Neural cell (in vitro differentiated cells): Measurements from ENCODE around the gene NDUFB8. TPM values are rescaled to one million over a fixed set of nuclear protein-coding genes. Genes with fewer than 3 reads are reported as not detected.

Source experiments
- H2AFZ ChIP-seq: fragments of 200-600, 300-800 bp; sonication (generic), shearing (Covaris generic); 2 replicates; pipeline ENCODE4 v1.6.0; 2014; ENCODE audit warnings: low read depth, mild to moderate bottlenecking, antibody characterized with exemption, low read length, moderate library complexity
- H3F3A ChIP-seq: fragments of 200-600 bp; shearing (Covaris generic); 2 replicates; pipeline ENCODE4 v1.6.1; 2016; ENCODE audit warnings: mild to moderate bottlenecking, moderate library complexity, mixed read lengths, antibody characterized with exemption, low read length; ENCODE audit not compliant: insufficient read depth, poor library complexity, severe bottlenecking
- H3K27ac ChIP-seq: fragments of 200-600, 300-800 bp; sonication (generic), shearing (Covaris generic); 2 replicates; pipeline ENCODE4 v1.5.1; 2014; ENCODE audit warnings: mild to moderate bottlenecking, low read length, moderate library complexity
- H3K27me3 ChIP-seq: fragments of 300-800, 200-600 bp; sonication (generic), shearing (Covaris generic); 2 replicates; pipeline ENCODE4 v1.6.0; 2014; ENCODE audit warnings: mild to moderate bottlenecking, low read depth, low read length, moderate library complexity; ENCODE audit not compliant: insufficient read depth
- H3K36me3 ChIP-seq: fragments of 300-800, 200-600 bp; sonication (generic), shearing (Covaris generic); 2 replicates; pipeline ENCODE4 v1.5.1; 2014; ENCODE audit warnings: mild to moderate bottlenecking, antibody characterized with exemption, low read length, moderate library complexity; ENCODE audit not compliant: insufficient read depth
- H3K4me2 ChIP-seq: fragments of 300-800, 200-600 bp; sonication (generic), shearing (Covaris generic); 2 replicates; pipeline ENCODE4 v1.6.0; 2014; ENCODE audit warnings: mild to moderate bottlenecking, low read length
- H3K4me3 ChIP-seq: fragments of 300-800, 200-600 bp; sonication (generic), shearing (Covaris generic); 2 replicates; pipeline ENCODE4 v1.5.1; 2014; ENCODE audit warnings: mild to moderate bottlenecking, low read length, moderate library complexity
- H3K79me2 ChIP-seq: fragments of 200-600 bp; shearing (Covaris generic); replicated peaks from 2 replicates; pipeline ENCODE4 v1.6.0; 2014; ENCODE audit warnings: mild to moderate bottlenecking, low read length, moderate library complexity; ENCODE audit not compliant: insufficient read depth
- H3K9ac ChIP-seq: fragments of 300-800, 200-600 bp; sonication (generic), shearing (Covaris generic); 2 replicates; pipeline ENCODE4 v1.6.1; 2016; ENCODE audit warnings: mild to moderate bottlenecking, low read length, mixed read lengths
- H3K9me2 ChIP-seq: fragments of 200-600 bp; shearing (Covaris generic); 2 replicates; pipeline ENCODE4 v1.6.1; 2016; ENCODE audit warnings: mild to moderate bottlenecking, low read length, mixed read lengths; ENCODE audit not compliant: insufficient read depth
- H3K9me3 ChIP-seq: fragments of 200-600, 300-800 bp; sonication (generic), shearing (Covaris generic); 2 replicates; pipeline ENCODE4 v1.6.1; 2016; ENCODE audit warnings: mild to moderate bottlenecking, mixed run types, low read length, moderate library complexity, mixed read lengths
- H4K20me1 ChIP-seq: fragments of 200-600 bp; shearing (Covaris generic); 2 replicates; pipeline ENCODE4 v1.6.1; 2016; ENCODE audit warnings: mild to moderate bottlenecking, mixed run types; ENCODE audit not compliant: insufficient read depth
- CTCF ChIP-seq: fragments of 450-650 bp; IDR thresholded peaks from 2 replicates; pipeline ENCODE4 v1.5.1; 2014; ENCODE audit warnings: antibody characterized with exemption, mild to moderate bottlenecking, moderate library complexity; ENCODE audit not compliant: poor library complexity, severe bottlenecking
- EP300 ChIP-seq: fragments of 450-650 bp; conservative IDR thresholded peaks from 2 replicates; pipeline ENCODE4 v1.6.1; 2014; ENCODE audit warnings: antibody characterized with exemption, mild to moderate bottlenecking, moderate library complexity; ENCODE audit not compliant: poor library complexity, severe bottlenecking
- EZH2 ChIP-seq: fragments of 200-600, 300-800 bp; shearing (Covaris generic), sonication (generic); IDR thresholded peaks from 2 replicates; pipeline ENCODE4 v1.6.1; 2014; ENCODE audit warnings: antibody characterized with exemption, low read length, borderline replicate concordance, mild to moderate bottlenecking; ENCODE audit not compliant: insufficient read depth, poor library complexity, severe bottlenecking
- MXI1 ChIP-seq: fragments of 450-650 bp; conservative IDR thresholded peaks from 2 replicates; pipeline ENCODE4 v1.6.1; 2014; ENCODE audit warnings: antibody characterized with exemption, mild to moderate bottlenecking; ENCODE audit not compliant: poor library complexity, severe bottlenecking
- POLR2AphosphoS5 ChIP-seq: IDR thresholded peaks from 2 replicates; pipeline ENCODE4 v1.6.1; 2012
- RAD21 ChIP-seq: fragments of 450-650 bp; conservative IDR thresholded peaks from 2 replicates; pipeline ENCODE4 v1.6.1; 2014; ENCODE audit warnings: antibody characterized with exemption, mild to moderate bottlenecking, moderate library complexity
- REST ChIP-seq: IDR thresholded peaks from 2 replicates; pipeline ENCODE4 v1.6.1; 2012; ENCODE audit warnings: borderline replicate concordance
- SMC3 ChIP-seq: fragments of 450-650 bp; conservative IDR thresholded peaks from 2 replicates; pipeline ENCODE4 v1.6.1; 2014; ENCODE audit warnings: antibody characterized with exemption, mild to moderate bottlenecking, moderate library complexity; ENCODE audit not compliant: poor library complexity
- TAF1 ChIP-seq: IDR thresholded peaks from 2 replicates; pipeline ENCODE4 v1.6.1; 2012; ENCODE audit warnings: low read depth
- polyA plus RNA-seq: library from polyadenylated mRNA; depleted of rRNA; stranded (reverse); fragments of >200 nt; gene quantifications from 2 replicates; pipeline ENCODE4 v1.2.3, GENCODE V29; 2014

Gene NDUFB8
- polyA plus RNA-seq, 1 donor from 2014 or later, result 407 TPM

- Histone ChIP-seq H3K4me2 (no peak overlapping the region), H3K9me2 (no peaks in the 10 kb centered on the region)
Observed at GRCh38 chr10:100506596-100507356, 22.9 kb downstream of the NDUFB8 start.

GRCh38 chr10:100505164-100505563, 24.5 kb downstream of the NDUFB8 start:
- H3K36me3 ChIP-seq, result peaks cover 14% of the 10 kb centered on the region
- H3K9me3 ChIP-seq, result no peaks in the 10 kb centered on the region
- H3K27me3 ChIP-seq, result no peaks in the 10 kb centered on the region
- H4K20me1 ChIP-seq, result no peaks in the 10 kb centered on the region
- H3K79me2 ChIP-seq, result no peaks in the 10 kb centered on the region
- no peaks in the 10 kb centered on the region for H3F3A ChIP-seq
- H3K4me3 ChIP-seq, result no peak overlapping the region
- H3K27ac ChIP-seq, result no peak overlapping the region
- H3K4me2 ChIP-seq, result no peak overlapping the region
- no peak overlapping the region for H2AFZ ChIP-seq
- H3K9me2 ChIP-seq, result no peaks in the 10 kb centered on the region
- no peak overlapping the region for H3K9ac ChIP-seq
- no peak for TF ChIP-seq POLR2AphosphoS5
- TF ChIP-seq REST, result no peak
- no peak for TF ChIP-seq MXI1
- no peak for TF ChIP-seq SMC3
- TF ChIP-seq RAD21, result no peak
- TF ChIP-seq TAF1, result no peak

More at GRCh38 chr10:100506596-100507356, 22.9 kb downstream of the NDUFB8 start:
- Histone ChIP-seq H3K79me2 (no peaks in the 10 kb centered on the region), H2AFZ (no peak overlapping the region), H3K36me3 (peaks cover 10% of the 10 kb centered on the region), H3K27ac (no peak overlapping the region), H4K20me1 (no peaks in the 10 kb centered on the region), H3K4me3 (no peak overlapping the region), H3F3A (no peaks in the 10 kb centered on the region), H3K9ac (no peak overlapping the region), H3K9me3 (no peaks in the 10 kb centered on the region), H3K27me3 (no peaks in the 10 kb centered on the region)
- TF ChIP-seq MXI1, result no peak
- no peak for TF ChIP-seq REST
- no peak for TF ChIP-seq RAD21
- no peak for TF ChIP-seq EZH2
- no peak for TF ChIP-seq EP300
- TF ChIP-seq SMC3, result no peak
- TF ChIP-seq TAF1, result no peak
- TF ChIP-seq POLR2AphosphoS5, result no peak
- no peak for TF ChIP-seq CTCF
